WERI-Rb-1 (cell line): Measurements from ENCODE around the gene SLC30A1.
"Not testable (repeated sequence)": the region's sequence is repeated elsewhere in the genome, so short reads cannot be mapped to it uniquely, and the experiment has no call there.

ENCODE experiments used
- DNase-seq: peaks from one replicate; pipeline ENCODE4 v3.0.0-alpha.2; 2020
- H3K27ac ChIP-seq: fragments of 250-450 bp; sonication (Bioruptor Pico); 2 replicates; pipeline ENCODE4 v1.5.1; 2020; ENCODE audit warnings: mild to moderate bottlenecking, moderate library complexity
- H3K27me3 ChIP-seq: fragments of 250-450 bp; sonication (Bioruptor Pico); 2 replicates; pipeline ENCODE4 v1.5.1; 2021; ENCODE audit warnings: mild to moderate bottlenecking, low read depth, moderate library complexity; ENCODE audit not compliant: insufficient read depth, severe bottlenecking
- H3K36me3 ChIP-seq: fragments of 250-450 bp; sonication (Bioruptor Pico); 2 replicates; pipeline ENCODE4 v1.5.1; 2020; ENCODE audit warnings: mild to moderate bottlenecking, moderate library complexity
- H3K4me3 ChIP-seq: 2 replicates; pipeline ENCODE4 v1.5.1; 2011; ENCODE audit warnings: low read depth, mild to moderate bottlenecking, control low read depth, low read length
- H3K9me3 ChIP-seq: fragments of 250-450 bp; sonication (Bioruptor Pico); 2 replicates; pipeline ENCODE4 v1.5.1; 2021; ENCODE audit warnings: mild to moderate bottlenecking, moderate library complexity; ENCODE audit not compliant: severe bottlenecking
- CTCF ChIP-seq: IDR thresholded peaks from 2 replicates; pipeline ENCODE4 v1.5.1; 2011; ENCODE audit warnings: low read depth, mild to moderate bottlenecking, control low read depth, inconsistent platforms, low read length

Gene SLC30A1

DNA sequence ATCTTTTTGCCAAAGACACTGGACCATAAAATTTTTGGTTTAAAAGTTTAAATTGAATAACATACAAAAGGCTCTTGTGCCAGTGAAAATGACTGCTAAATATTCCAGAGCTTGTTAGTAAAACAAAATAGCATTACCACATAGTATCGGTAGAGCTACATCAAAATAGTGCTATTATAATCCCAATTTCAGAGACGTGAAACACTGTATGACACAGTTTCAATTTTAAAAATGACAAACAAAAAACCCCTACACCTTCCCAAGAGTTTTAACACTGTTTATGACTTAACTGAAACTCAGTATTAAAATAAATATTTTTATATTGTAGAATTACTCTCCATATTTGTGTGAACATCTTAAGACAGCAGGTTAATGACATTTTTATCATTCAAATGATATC, 7.0 kb downstream of the SLC30A1 start:
- no peak for DNase-seq
- H3K36me3 ChIP-seq: peaks cover 32% of the 10 kb centered on the region
- H3K27me3 ChIP-seq: no peaks in the 10 kb centered on the region
- TF ChIP-seq CTCF: no peak
- H3K27ac ChIP-seq: no peak overlapping the region
- no peaks in the 10 kb centered on the region for H3K9me3 ChIP-seq
- no peak overlapping the region for H3K4me3 ChIP-seq

GRCh38 chr1:211570378-211570777, 8.6 kb downstream of the SLC30A1 start:
- not testable (repeated sequence) for H3K9me3 ChIP-seq, DNase-seq, H3K27me3 ChIP-seq, H3K4me3 ChIP-seq, H3K27ac ChIP-seq
- peaks cover 26% of the 10 kb centered on the region for H3K36me3 ChIP-seq

- no peak for DNase-seq
- H3K4me3 ChIP-seq: no peak overlapping the region
- no peaks in the 10 kb centered on the region for H3K36me3 ChIP-seq
- H3K9me3 ChIP-seq: no peaks in the 10 kb centered on the region
- H3K27me3 ChIP-seq: no peaks in the 10 kb centered on the region
- TF ChIP-seq CTCF: no peak
- H3K27ac ChIP-seq: no peak overlapping the region
Observed at GRCh38 chr1:211566431-211567025, 12.4 kb downstream of the SLC30A1 start.

DNA sequence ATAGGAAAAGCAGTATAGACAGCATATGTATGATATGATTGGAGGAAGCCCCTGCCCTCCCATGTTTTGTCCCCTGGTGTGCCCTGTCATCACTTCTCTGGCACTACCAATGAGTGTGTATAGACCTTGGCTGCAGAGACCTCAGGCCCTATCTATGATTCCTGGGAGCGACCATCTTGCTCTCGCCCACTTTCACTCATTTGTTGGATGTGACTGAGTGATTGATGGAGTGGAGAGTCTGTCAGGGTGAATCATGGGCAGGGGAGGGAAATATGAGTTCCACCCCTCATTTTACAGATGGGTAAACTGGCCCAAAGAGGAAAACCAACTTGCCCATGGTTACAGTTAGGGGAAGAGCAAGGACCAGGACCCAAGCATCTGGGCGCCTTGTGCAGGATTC, 14.9 kb downstream of the SLC30A1 start:
- H3K36me3 ChIP-seq: no peaks in the 10 kb centered on the region
- no peaks in the 10 kb centered on the region for H3K9me3 ChIP-seq
- DNase-seq: no peak
- H3K27me3 ChIP-seq: no peaks in the 10 kb centered on the region
- TF ChIP-seq CTCF: no peak
- H3K4me3 ChIP-seq: no peak overlapping the region
- H3K27ac ChIP-seq: no peak overlapping the region

GRCh38 chr1:211559222-211560010, 19.5 kb downstream of the SLC30A1 start:
- no peaks in the 10 kb centered on the region for H3K27me3 ChIP-seq
- H3K4me3 ChIP-seq: no peak overlapping the region
- H3K9me3 ChIP-seq: no peaks in the 10 kb centered on the region
- no peaks in the 10 kb centered on the region for H3K36me3 ChIP-seq
- H3K27ac ChIP-seq: no peak overlapping the region
- TF ChIP-seq CTCF: no peak
- no peak for DNase-seq

GRCh38 chr1:211557894-211558625, 20.9 kb downstream of the SLC30A1 start:
- no peak overlapping the region for H3K27ac ChIP-seq
- no peak for TF ChIP-seq CTCF
- H3K36me3 ChIP-seq: no peaks in the 10 kb centered on the region
- H3K4me3 ChIP-seq: no peak overlapping the region
- H3K27me3 ChIP-seq: no peaks in the 10 kb centered on the region
- no peaks in the 10 kb centered on the region for H3K9me3 ChIP-seq
- no peak for DNase-seq
